Neural crest cell (in vitro differentiated cells): ENCODE data around the gene COL24A1. TPM values are rescaled to one million over a fixed set of nuclear protein-coding genes. Genes with fewer than 3 reads are reported as not detected.

Experiments
- DNase-seq: peaks from one replicate; pipeline ENCODE4 v3.0.0; 2021; ENCODE audit warnings: low read depth, mixed read lengths, low spot score
- H3K27ac Mint-ChIP-seq: one replicate; pipeline ENCODE4 v1.8.0; 2021; ENCODE audit warnings: mild to moderate bottlenecking, mixed read lengths; ENCODE audit not compliant: unreplicated experiment
- H3K27me3 Mint-ChIP-seq: 2 replicates; pipeline ENCODE4 v1.8.0; 2021; ENCODE audit warnings: low read depth, mild to moderate bottlenecking, mixed read lengths
- H3K36me3 Mint-ChIP-seq: 2 replicates; pipeline ENCODE4 v1.8.0; 2021; ENCODE audit warnings: low read depth, mild to moderate bottlenecking, mixed read lengths
- H3K4me1 Mint-ChIP-seq: 2 replicates; pipeline ENCODE4 v1.8.0; 2021; ENCODE audit warnings: mixed read lengths
- H3K4me3 Mint-ChIP-seq: one replicate; pipeline ENCODE4 v1.8.0; 2021; ENCODE audit warnings: mild to moderate bottlenecking, mixed read lengths
- H3K9me3 Mint-ChIP-seq: 2 replicates; pipeline ENCODE4 v1.8.0; 2021; ENCODE audit warnings: mixed read lengths
- long read RNA-seq: library from polyadenylated mRNA; unstranded; transcript quantifications from one replicate; pipeline ENCODE4 v2.0.0, GENCODE V29; 2020
- total RNA-seq: library from RNA; stranded (reverse); gene quantifications from 2 replicates; pipeline ENCODE4 v1.2.1, GENCODE V29; 2021
- TF ChIP-seq, protein P1 (sequence below): fragments of 200-600 bp; sonication (generic); conservative IDR thresholded peaks from 2 replicates; pipeline ENCODE4 v1.5.0; 2021; ENCODE audit warnings: antibody characterized with exemption, mild to moderate bottlenecking

Gene COL24A1
- 0.20 and 0.35 TPM in 2 replicates for total RNA-seq
- long read RNA-seq, partial matches to known transcripts: 0 of 1 reads
- long read RNA-seq, other reads (novel, unspliced or antisense): 1 of 1 reads

DNA sequence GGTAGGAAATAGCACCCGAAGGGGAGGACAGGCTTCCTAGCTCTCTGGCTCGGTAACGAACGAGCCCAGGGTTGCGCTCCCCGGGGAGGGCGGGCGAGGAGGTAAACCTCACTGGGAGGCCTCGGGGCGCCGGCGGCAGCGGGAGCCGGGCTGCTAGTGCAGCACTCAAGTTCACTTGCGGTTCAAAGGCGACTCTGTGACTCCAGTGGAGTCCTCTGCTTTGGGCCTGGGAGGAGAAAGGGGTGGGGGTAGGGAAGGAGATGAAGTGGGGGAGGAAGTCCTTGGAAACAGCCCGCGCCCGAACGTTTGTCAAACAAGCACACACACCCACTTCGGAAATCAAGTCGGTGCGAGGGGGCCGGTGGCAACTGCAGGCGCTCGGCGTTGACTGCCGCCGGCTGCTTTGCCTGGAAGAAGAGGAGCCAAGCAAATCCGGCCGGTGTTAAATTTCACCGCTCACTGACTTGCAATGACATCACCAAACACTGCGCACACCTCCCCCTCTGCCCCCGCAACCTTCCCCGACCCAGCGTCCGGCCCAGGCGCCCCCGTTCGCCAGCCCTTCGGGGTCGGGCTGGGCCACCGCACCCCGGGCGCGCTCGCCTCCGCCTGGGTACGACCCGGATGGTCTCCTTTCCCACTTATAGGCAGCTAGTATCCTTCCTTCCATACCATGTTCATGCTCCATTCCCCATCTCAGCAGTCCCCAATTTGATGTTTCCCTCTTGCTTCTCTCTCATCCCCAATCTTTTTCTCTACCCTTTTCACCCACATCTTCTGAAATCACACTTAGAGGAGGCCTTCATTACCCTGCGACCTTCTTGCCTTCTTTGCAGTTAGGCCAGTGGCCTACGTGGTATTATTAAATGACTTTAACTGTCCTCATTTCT lies at the start of gene COL24A1:
Gene COL24A1, minus strand, starts transcription at position 207 of the 890 bp plus-strand sequence. CDS start 376 bp downstream, outside the sequence.
- TF ChIP-seq, protein P1, sequence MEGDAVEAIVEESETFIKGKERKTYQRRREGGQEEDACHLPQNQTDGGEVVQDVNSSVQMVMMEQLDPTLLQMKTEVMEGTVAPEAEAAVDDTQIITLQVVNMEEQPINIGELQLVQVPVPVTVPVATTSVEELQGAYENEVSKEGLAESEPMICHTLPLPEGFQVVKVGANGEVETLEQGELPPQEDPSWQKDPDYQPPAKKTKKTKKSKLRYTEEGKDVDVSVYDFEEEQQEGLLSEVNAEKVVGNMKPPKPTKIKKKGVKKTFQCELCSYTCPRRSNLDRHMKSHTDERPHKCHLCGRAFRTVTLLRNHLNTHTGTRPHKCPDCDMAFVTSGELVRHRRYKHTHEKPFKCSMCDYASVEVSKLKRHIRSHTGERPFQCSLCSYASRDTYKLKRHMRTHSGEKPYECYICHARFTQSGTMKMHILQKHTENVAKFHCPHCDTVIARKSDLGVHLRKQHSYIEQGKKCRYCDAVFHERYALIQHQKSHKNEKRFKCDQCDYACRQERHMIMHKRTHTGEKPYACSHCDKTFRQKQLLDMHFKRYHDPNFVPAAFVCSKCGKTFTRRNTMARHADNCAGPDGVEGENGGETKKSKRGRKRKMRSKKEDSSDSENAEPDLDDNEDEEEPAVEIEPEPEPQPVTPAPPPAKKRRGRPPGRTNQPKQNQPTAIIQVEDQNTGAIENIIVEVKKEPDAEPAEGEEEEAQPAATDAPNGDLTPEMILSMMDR: no peak
- peak within 1 kb of the TSS; percentile 79 for H3K4me3 Mint-ChIP-seq
- H3K27me3 Mint-ChIP-seq: peaks cover 84% of the 10 kb centered on the region

DNA sequence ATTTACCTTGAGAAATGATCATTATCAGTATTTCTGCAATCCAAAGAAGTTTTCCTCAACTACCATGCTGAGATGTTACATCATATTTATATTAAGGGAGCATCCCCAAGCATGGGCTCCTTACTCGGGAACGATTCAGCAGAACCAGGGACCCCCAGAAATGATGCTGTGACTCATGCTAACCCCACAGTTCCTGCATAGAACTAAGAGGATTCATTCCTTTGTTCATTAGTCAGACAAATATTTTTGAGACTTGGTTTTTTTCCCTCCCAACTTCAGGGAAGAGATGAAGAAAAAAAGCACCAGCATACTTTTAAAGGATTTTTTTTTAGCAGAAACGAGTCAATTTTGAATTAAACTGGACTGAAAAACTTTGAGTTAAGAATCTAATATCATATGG lies 49.2 kb upstream of the COL24A1 start:
- no peak for DNase-seq
- H3K27me3 Mint-ChIP-seq: no peaks in the 10 kb centered on the region
- no peaks in the 10 kb centered on the region for H3K9me3 Mint-ChIP-seq
- peaks cover 3% of the 10 kb centered on the region for H3K4me1 Mint-ChIP-seq
- TF ChIP-seq, protein P1: no peak
- no peak overlapping the region for H3K4me3 Mint-ChIP-seq
- H3K27ac Mint-ChIP-seq: no peak overlapping the region
- no peaks in the 10 kb centered on the region for H3K36me3 Mint-ChIP-seq

More for the DNA sequence above, at the start of gene COL24A1:
- no peaks in the 10 kb centered on the region for H3K36me3 Mint-ChIP-seq
- no peaks in the 10 kb centered on the region for H3K9me3 Mint-ChIP-seq
- peaks cover 20% of the 10 kb centered on the region for H3K4me1 Mint-ChIP-seq
- DNase-seq: peak; percentile 39
- no peak within 1 kb of the TSS for H3K27ac Mint-ChIP-seq

DNA sequence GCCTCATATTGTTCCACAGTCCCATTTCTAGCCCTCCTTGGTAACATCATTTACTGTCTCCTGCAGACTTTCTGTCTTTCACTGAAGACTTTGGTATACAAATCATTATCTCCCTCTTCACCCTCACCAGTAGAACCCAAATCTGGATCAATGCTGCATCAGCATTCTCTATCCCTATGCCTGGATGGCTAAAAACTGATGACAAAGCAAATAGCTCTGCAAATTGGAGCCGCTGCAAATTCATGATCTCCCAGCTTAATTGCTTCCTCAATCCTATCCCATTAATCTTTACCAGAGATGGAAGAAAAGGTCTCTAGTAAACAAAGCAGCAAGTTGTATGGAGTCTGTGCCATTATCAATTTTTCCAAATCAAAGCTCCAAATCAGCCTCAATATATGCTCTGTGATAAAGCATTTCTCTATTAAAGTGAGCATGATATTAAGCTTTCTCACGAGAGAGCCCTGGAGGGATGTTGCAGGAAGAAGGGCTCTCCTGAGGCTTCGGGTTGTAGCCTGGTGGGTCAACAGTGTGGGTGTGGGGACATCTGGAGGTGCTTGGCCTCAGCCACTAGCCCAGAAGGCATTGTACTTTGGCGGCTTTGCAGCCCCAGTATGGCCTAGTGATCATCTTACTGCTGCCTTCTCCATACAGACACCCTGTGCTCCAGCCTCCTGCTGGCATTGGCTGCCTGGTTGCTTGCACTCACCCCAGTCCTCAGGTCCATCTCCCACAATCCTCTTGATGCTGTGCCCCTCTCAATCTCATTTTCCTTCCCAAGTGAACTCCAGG lies 46.2 kb upstream of the COL24A1 start:
- no peaks in the 10 kb centered on the region for H3K36me3 Mint-ChIP-seq
- peaks cover 3% of the 10 kb centered on the region for H3K4me1 Mint-ChIP-seq
- TF ChIP-seq, protein P1: no peak
- no peak for DNase-seq
- no peak overlapping the region for H3K27ac Mint-ChIP-seq
- no peaks in the 10 kb centered on the region for H3K27me3 Mint-ChIP-seq
- H3K4me3 Mint-ChIP-seq: no peak overlapping the region
- H3K9me3 Mint-ChIP-seq: no peaks in the 10 kb centered on the region

DNA sequence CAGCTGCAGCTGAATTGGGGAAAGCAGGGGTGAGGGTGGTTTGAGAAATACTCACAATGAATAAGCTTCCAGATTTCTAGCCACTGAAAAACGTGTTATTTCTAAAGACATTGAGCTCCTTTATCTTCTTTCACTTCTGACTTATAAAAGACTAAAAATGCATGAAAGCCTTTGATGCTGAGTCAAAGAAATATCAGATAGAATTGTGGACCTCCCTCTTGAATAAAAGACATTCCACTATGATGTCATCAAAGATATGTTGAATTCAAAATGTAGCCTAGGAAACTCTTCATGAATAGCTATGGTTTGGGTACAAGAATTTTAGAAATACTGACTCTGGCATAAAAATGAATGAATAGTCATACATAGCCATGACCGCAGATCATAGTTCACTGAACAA lies 44.7 kb upstream of the COL24A1 start:
- H3K4me1 Mint-ChIP-seq: peaks cover 3% of the 10 kb centered on the region
- H3K4me3 Mint-ChIP-seq: no peak overlapping the region
- no peaks in the 10 kb centered on the region for H3K27me3 Mint-ChIP-seq
- H3K9me3 Mint-ChIP-seq: no peaks in the 10 kb centered on the region
- no peak overlapping the region for H3K27ac Mint-ChIP-seq
- DNase-seq: no peak
- TF ChIP-seq, protein P1: no peak
- H3K36me3 Mint-ChIP-seq: no peaks in the 10 kb centered on the region

DNA sequence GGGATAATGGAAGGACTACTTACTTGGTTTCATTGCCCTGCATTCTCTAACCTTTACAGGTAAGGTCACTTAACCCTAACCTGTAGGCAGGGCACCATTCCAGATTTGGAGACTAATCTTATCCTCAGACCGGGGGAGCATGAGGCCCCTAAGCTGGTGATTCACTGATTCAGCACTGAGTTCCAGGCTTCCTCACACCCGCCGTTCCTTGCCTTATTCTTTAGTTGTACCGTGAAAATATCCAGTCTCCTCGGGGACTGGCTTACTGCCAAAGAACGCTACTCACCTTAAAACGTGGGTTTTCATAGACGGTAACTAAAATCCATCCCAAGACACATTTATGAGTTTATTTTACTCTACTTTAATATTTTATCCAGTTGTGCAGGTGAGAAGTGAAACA lies 44.3 kb upstream of the COL24A1 start:
- TF ChIP-seq, protein P1: no peak
- Mint-ChIP-seq H3K9me3 (no peaks in the 10 kb centered on the region), H3K27me3 (no peaks in the 10 kb centered on the region), H3K4me3 (no peak overlapping the region), H3K27ac (no peak overlapping the region), H3K4me1 (peaks cover 3% of the 10 kb centered on the region), H3K36me3 (no peaks in the 10 kb centered on the region)
- no peak for DNase-seq
